Gastrocnemius medialis (tissue), 4 donors: ENCODE measurements around the gene KCNJ1.

Experiments
- CTCF ChIP-seq, 5 experiments: fragments of 450-650 bp in 3 of 5; fragments of 200-600 bp in 2 of 5; sonication (generic) in 2 of 5; IDR thresholded peaks in 4 of 5; conservative IDR thresholded peaks in 1 of 5; 1 replicate in 4 of 5; 2 replicates in 1 of 5; pipeline ENCODE4 v1.5.1; 2016 to 2019; ENCODE audit warnings: antibody characterized with exemption in 5 of 5, mild to moderate bottlenecking in 3 of 5, moderate library complexity in 3 of 5
- POLR2A ChIP-seq, 2 donors: fragments of 450-650 bp; IDR thresholded peaks; one replicate each; pipeline ENCODE4 v1.6.1; 2017; ENCODE audit warnings: antibody characterized with exemption in 2 of 2, mild to moderate bottlenecking in 2 of 2, moderate library complexity in 2 of 2

GRCh38 chr11:128840783-128841182 is 26.3 kb downstream of the KCNJ1 start:
- TF ChIP-seq CTCF (IDR thresholded peaks at IDR 0.05 in 4 of 5, conservative IDR thresholded peaks at IDR 0.05 in 1 of 5) (no peak), POLR2A (IDR thresholded peaks at IDR 0.05) (no peak)
